ENCODE results near the gene COL26A1. TPM values are rescaled to one million over a fixed set of nuclear protein-coding genes. Genes with fewer than 3 reads are reported as not detected.
A peak's percentile ranks its signal among the peaks of the same experiment; 100 is the strongest.

COL26A1 gene
- total RNA-seq, 1 donor: not detected

DNA sequence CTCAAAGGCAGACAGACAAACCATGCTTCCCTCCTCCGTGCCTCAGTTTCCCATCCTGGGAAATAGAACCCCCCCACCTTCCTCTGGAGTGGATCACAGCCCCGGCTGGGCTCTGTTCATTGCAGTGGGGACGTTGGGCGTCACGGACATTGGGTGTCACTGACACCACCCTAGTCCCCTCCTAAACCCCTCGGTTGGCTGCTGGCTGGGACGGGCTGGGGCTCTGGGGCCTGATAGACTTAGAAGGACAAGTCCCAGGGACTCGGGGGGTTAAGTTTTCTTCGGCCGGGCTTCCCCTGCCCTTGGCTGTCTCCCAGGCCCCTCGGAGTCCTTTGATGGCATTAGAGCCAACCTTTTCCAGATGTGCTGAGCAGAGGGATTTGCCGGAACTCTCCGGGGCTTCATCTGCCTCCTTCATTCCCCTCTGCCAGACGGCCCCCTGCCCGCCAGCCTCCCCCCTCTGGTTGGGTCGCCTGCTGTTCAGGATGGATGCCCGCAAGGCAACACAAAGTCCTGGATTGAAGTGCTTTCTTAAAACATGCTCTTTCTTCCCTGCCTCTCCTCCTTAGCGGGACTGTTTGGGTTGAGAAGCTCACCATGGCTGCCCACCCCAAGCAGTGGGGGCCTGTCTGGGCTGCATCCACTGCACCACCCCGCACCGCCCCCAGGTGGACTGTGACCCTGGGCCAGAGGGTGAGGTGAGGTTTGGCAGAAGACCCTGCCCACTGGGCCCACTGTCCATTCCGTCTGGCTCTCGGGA, 73.0 kb downstream of the COL26A1 start:
- no peak overlapping the region for H3K27ac ChIP-seq (ENCODE audit: low read depth, low read length)
- no peak for DNase-seq (ENCODE audit: insufficient read length, low spot score, missing footprints)
- H3K79me2 ChIP-seq (ENCODE audit: insufficient read depth, low read length): no peaks in the 10 kb centered on the region
- H3K36me3 ChIP-seq (ENCODE audit: insufficient read depth, low read length): no peaks in the 10 kb centered on the region
- H3K4me1 ChIP-seq (ENCODE audit: insufficient read depth, low read length): no peaks in the 10 kb centered on the region
- no peak overlapping the region for H3K4me2 ChIP-seq (ENCODE audit: insufficient read depth, low read length)
- no peak for TF ChIP-seq CTCF (IDR thresholded peaks at IDR 0.05; ENCODE audit: extremely low read depth, low read depth, low read length)
- H2AFZ ChIP-seq (ENCODE audit: low read length): no peak overlapping the region
- H3K27me3 ChIP-seq (ENCODE audit: insufficient read depth, low read length): peaks cover 5% of the 10 kb centered on the region
- no peaks in the 10 kb centered on the region for H4K20me1 ChIP-seq (ENCODE audit: insufficient read depth, low read length)
- H3K9me3 ChIP-seq (ENCODE audit: low read depth, low read length): no peaks in the 10 kb centered on the region
- no peak overlapping the region for H3K4me3 ChIP-seq (ENCODE audit: insufficient read depth, low read length)

GRCh38 chr7:101436221-101436735, 73.6 kb downstream of the COL26A1 start:
- peak; percentile 51 for DNase-seq (ENCODE audit: insufficient read length, low spot score, missing footprints)
- no peak for TF ChIP-seq CTCF (IDR thresholded peaks at IDR 0.05; ENCODE audit: extremely low read depth, low read depth, low read length)
- H3K79me2 ChIP-seq (ENCODE audit: insufficient read depth, low read length): no peaks in the 10 kb centered on the region
- no peaks in the 10 kb centered on the region for H3K36me3 ChIP-seq (ENCODE audit: insufficient read depth, low read length)
- no peaks in the 10 kb centered on the region for H3K4me1 ChIP-seq (ENCODE audit: insufficient read depth, low read length)
- no peak overlapping the region for H3K27ac ChIP-seq (ENCODE audit: low read depth, low read length)
- H3K4me3 ChIP-seq (ENCODE audit: insufficient read depth, low read length): no peak overlapping the region
- no peak overlapping the region for H2AFZ ChIP-seq (ENCODE audit: low read length)
- H3K27me3 ChIP-seq (ENCODE audit: insufficient read depth, low read length): peaks cover 3% of the 10 kb centered on the region
- no peaks in the 10 kb centered on the region for H3K9me3 ChIP-seq (ENCODE audit: low read depth, low read length)
- H4K20me1 ChIP-seq (ENCODE audit: insufficient read depth, low read length): no peaks in the 10 kb centered on the region
- H3K4me2 ChIP-seq (ENCODE audit: insufficient read depth, low read length): no peak overlapping the region

DNA sequence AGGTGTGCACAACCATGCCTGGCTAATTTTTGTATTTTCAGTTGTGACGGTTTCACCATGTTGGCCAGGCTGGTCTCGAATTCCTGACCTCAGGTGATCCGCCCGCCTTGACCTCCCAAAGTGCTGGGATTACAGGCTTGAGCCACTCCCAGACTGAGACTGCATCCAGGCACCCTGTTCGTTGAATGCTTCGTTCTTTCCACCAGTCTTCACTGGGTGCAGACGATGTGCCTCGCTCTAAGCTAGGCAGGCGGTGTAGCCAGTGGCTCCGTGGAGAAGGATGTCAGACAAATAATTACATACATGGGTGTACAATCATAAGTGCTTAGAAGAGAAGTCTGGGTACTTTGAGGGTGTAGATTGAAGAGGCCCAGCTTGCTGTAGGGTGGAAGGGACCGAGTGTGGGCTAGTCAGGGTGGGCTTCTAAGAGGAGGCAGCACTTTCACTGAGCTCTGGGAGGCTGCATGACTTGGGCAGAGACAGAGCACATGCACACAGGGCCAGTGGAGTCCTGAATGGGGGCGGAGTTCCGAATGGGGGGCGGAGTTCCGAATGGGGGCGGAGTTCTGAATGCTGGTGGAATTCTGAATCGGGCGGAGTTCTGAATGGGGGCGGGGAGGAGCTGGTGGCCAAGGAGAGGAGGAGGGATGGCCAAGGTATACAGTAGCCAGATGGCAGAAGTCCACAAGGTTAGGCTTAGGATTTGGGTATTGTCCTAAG, 74.3 kb downstream of the COL26A1 start:
- DNase-seq (ENCODE audit: insufficient read length, low spot score, missing footprints): peak; percentile 34
- no peak overlapping the region for H2AFZ ChIP-seq (ENCODE audit: low read length)
- H3K4me2 ChIP-seq (ENCODE audit: insufficient read depth, low read length): no peak overlapping the region
- no peaks in the 10 kb centered on the region for H3K9me3 ChIP-seq (ENCODE audit: low read depth, low read length)
- H3K36me3 ChIP-seq (ENCODE audit: insufficient read depth, low read length): no peaks in the 10 kb centered on the region
- no peaks in the 10 kb centered on the region for H4K20me1 ChIP-seq (ENCODE audit: insufficient read depth, low read length)
- H3K27ac ChIP-seq (ENCODE audit: low read depth, low read length): no peak overlapping the region
- no peaks in the 10 kb centered on the region for H3K79me2 ChIP-seq (ENCODE audit: insufficient read depth, low read length)
- H3K27me3 ChIP-seq (ENCODE audit: insufficient read depth, low read length): no peaks in the 10 kb centered on the region
- no peak for TF ChIP-seq CTCF (IDR thresholded peaks at IDR 0.05; ENCODE audit: extremely low read depth, low read depth, low read length)
- H3K4me1 ChIP-seq (ENCODE audit: insufficient read depth, low read length): no peaks in the 10 kb centered on the region
- no peak overlapping the region for H3K4me3 ChIP-seq (ENCODE audit: insufficient read depth, low read length)

GRCh38 chr7:101441890-101442289, 79.2 kb downstream of the COL26A1 start:
- Histone ChIP-seq H3K4me2 (ENCODE audit: insufficient read depth, low read length) (no peak overlapping the region), H3K27me3 (ENCODE audit: insufficient read depth, low read length) (peaks cover 4% of the 10 kb centered on the region)
- TF ChIP-seq CTCF (IDR thresholded peaks at IDR 0.05; ENCODE audit: extremely low read depth, low read depth, low read length): no peak

More at GRCh38 chr7:101441890-101442289, 79.2 kb downstream of the COL26A1 start:
- H3K4me1 ChIP-seq (ENCODE audit: insufficient read depth, low read length): no peaks in the 10 kb centered on the region
- H3K27ac ChIP-seq (ENCODE audit: low read depth, low read length): no peak overlapping the region
- DNase-seq (ENCODE audit: insufficient read length, low spot score, missing footprints): no peak
- H3K79me2 ChIP-seq (ENCODE audit: insufficient read depth, low read length): no peaks in the 10 kb centered on the region
- H3K9me3 ChIP-seq (ENCODE audit: low read depth, low read length): no peaks in the 10 kb centered on the region
- H4K20me1 ChIP-seq (ENCODE audit: insufficient read depth, low read length): no peaks in the 10 kb centered on the region
- no peaks in the 10 kb centered on the region for H3K36me3 ChIP-seq (ENCODE audit: insufficient read depth, low read length)
- H2AFZ ChIP-seq (ENCODE audit: low read length): no peak overlapping the region
- no peak overlapping the region for H3K4me3 ChIP-seq (ENCODE audit: insufficient read depth, low read length)

Data from osteoblast (primary cell).